Breast epithelium (tissue), 3 donors: Measurements from ENCODE around the gene BRF1.

Source experiments
- CTCF ChIP-seq, 3 donors: fragments of 450-650 bp; IDR thresholded peaks; one replicate each; pipeline ENCODE4 v1.5.1; 2016 to 2017; ENCODE audit warnings: antibody characterized with exemption in 3 of 3, mild to moderate bottlenecking in 3 of 3, moderate library complexity in 3 of 3
- POLR2A ChIP-seq: fragments of 450-650 bp; IDR thresholded peaks from one replicate; pipeline ENCODE4 v1.6.1; 2016; ENCODE audit warnings: antibody characterized with exemption, mild to moderate bottlenecking, moderate library complexity
- POLR2AphosphoS5 ChIP-seq, 3 donors: sonication (generic); formaldehyde crosslinking; IDR thresholded peaks; one replicate each; pipeline ENCODE4 v1.6.1; 2017; ENCODE audit warnings: antibody characterized with exemption in 3 of 3

- no peak for TF ChIP-seq CTCF (IDR thresholded peaks at IDR 0.05)
- TF ChIP-seq POLR2A: no peak
- no peak for TF ChIP-seq POLR2AphosphoS5 (IDR thresholded peaks at IDR 0.05)
Observed at GRCh38 chr14:105329411-105330150, 28.8 kb upstream of the BRF1 start.
